Measurements from ENCODE around the gene TMBIM6.
A peak's percentile ranks its signal among the peaks of the same experiment; 100 is the strongest.

The TMBIM6 gene

GRCh38 chr12:49741882-49742620, 694 bp downstream of the TMBIM6 start:
- Histone ChIP-seq H3K27ac (peak overlapping the region; percentile 96), H3K27me3 (replicated peaks) (no peaks in the 10 kb centered on the region), H3K4me3 (ENCODE audit: low read depth, low read length) (peak overlapping the region; percentile 78), H3K36me3 (replicated peaks) (no peaks in the 10 kb centered on the region)
- in situ Hi-C loops (cut with HindIII; ENCODE audit: low pct_ligation_motif_present, low sequenced_read_pairs) = no loop called here
- TF ChIP-seq CTCF (IDR thresholded peaks at IDR 0.05; ENCODE audit: low read depth, low read length, missing control alignments) = no peak
- peak; percentile 85 for DNase-seq

- TF ChIP-seq CTCF (IDR thresholded peaks at IDR 0.05; ENCODE audit: low read depth, low read length, missing control alignments) = no peak
- in situ Hi-C loops (cut with HindIII; ENCODE audit: low pct_ligation_motif_present, low sequenced_read_pairs) = no loop called here
- Histone ChIP-seq H3K27ac (no peak overlapping the region), H3K36me3 (replicated peaks) (no peaks in the 10 kb centered on the region), H3K27me3 (replicated peaks) (no peaks in the 10 kb centered on the region), H3K4me3 (ENCODE audit: low read depth, low read length) (no peak overlapping the region)
- DNase-seq = no peak
Measured at GRCh38 chr12:49744363-49744885, 3.1 kb downstream of the TMBIM6 start.

- no peak overlapping the region for H3K4me3 ChIP-seq (ENCODE audit: low read depth, low read length)
- no peak for TF ChIP-seq CTCF (IDR thresholded peaks at IDR 0.05; ENCODE audit: low read depth, low read length, missing control alignments)
- no peaks in the 10 kb centered on the region for H3K27me3 ChIP-seq (replicated peaks)
- in situ Hi-C loops (cut with HindIII; ENCODE audit: low pct_ligation_motif_present, low sequenced_read_pairs) = no loop called here
- no peak overlapping the region for H3K27ac ChIP-seq
- DNase-seq = no peak
- peaks cover 10% of the 10 kb centered on the region for H3K36me3 ChIP-seq (replicated peaks)
Measured at GRCh38 chr12:49748306-49748705, 6.9 kb downstream of the TMBIM6 start.

GRCh38 chr12:49748800-49749199, 7.4 kb downstream of the TMBIM6 start:
- no peak overlapping the region for H3K27ac ChIP-seq
- TF ChIP-seq CTCF (IDR thresholded peaks at IDR 0.05; ENCODE audit: low read depth, low read length, missing control alignments) = no peak
- in situ Hi-C loops (cut with HindIII; ENCODE audit: low pct_ligation_motif_present, low sequenced_read_pairs) = no loop called here
- no peak overlapping the region for H3K4me3 ChIP-seq (ENCODE audit: low read depth, low read length)
- DNase-seq = no peak
- H3K36me3 ChIP-seq (replicated peaks) = peaks cover 13% of the 10 kb centered on the region
- no peaks in the 10 kb centered on the region for H3K27me3 ChIP-seq (replicated peaks)

- Histone ChIP-seq H3K27ac (no peak overlapping the region), H3K36me3 (replicated peaks) (peaks cover 27% of the 10 kb centered on the region), H3K4me3 (ENCODE audit: low read depth, low read length) (no peak overlapping the region), H3K27me3 (replicated peaks) (no peaks in the 10 kb centered on the region)
- peak; percentile 1 for TF ChIP-seq CTCF (IDR thresholded peaks at IDR 0.05; ENCODE audit: low read depth, low read length, missing control alignments)
- in situ Hi-C loops (cut with HindIII; ENCODE audit: low pct_ligation_motif_present, low sequenced_read_pairs) = no loop called here
- peak; percentile 32 for DNase-seq
Measured at GRCh38 chr12:49750027-49750995, 9.0 kb downstream of the TMBIM6 start.

Data from brain microvascular endothelial cell (primary cell).